GM12872 (cell line): ENCODE results near the gene KCNG2.

Source experiments
- CTCF ChIP-seq: IDR thresholded peaks from 3 replicates; pipeline ENCODE4 v1.5.1; 2011; ENCODE audit warnings: low read depth, mild to moderate bottlenecking, low read length, moderate library complexity; ENCODE audit not compliant: insufficient read depth

Gene KCNG2

GRCh38 chr18:79900610-79901570, 103.2 kb downstream of the KCNG2 start:
- TF ChIP-seq CTCF = no peak

GRCh38 chr18:79901665-79902064, 103.9 kb downstream of the KCNG2 start:
- no peak for TF ChIP-seq CTCF

- TF ChIP-seq CTCF = no peak
These were observed 104.3 kb downstream of the KCNG2 start for GRCh38 chr18:79902075-79902474.

GRCh38 chr18:79902640-79903039, 104.9 kb downstream of the KCNG2 start:
- no peak for TF ChIP-seq CTCF

- TF ChIP-seq CTCF = no peak
These were observed 105.4 kb downstream of the KCNG2 start for GRCh38 chr18:79903071-79903635.

- TF ChIP-seq CTCF = no peak
These were observed 106.1 kb downstream of the KCNG2 start for GRCh38 chr18:79903787-79904356.

GRCh38 chr18:79904357-79905147, 106.8 kb downstream of the KCNG2 start:
- TF ChIP-seq CTCF = no peak
